WI38 (cell line): Measurements from ENCODE around the gene CYSRT1.

Source experiments
- H3K4me3 ChIP-seq: 2 replicates; pipeline ENCODE4 v1.5.1; 2011; ENCODE audit warnings: low read depth, mild to moderate bottlenecking, control low read depth, low read length
- CTCF ChIP-seq: IDR thresholded peaks from 2 replicates; pipeline ENCODE4 v1.5.1; 2012; ENCODE audit warnings: low read depth, mild to moderate bottlenecking, control low read depth, low read length

CYSRT1 gene

GRCh38 chr9:137244486-137245449, 19.8 kb downstream of the CYSRT1 start:
- H3K4me3 ChIP-seq: no peak overlapping the region
- TF ChIP-seq CTCF: no peak

GRCh38 chr9:137245450-137246421, 20.8 kb downstream of the CYSRT1 start:
- no peak for TF ChIP-seq CTCF
- no peak overlapping the region for H3K4me3 ChIP-seq

- H3K4me3 ChIP-seq: no peak overlapping the region
- TF ChIP-seq CTCF: no peak
Measured at GRCh38 chr9:137247135-137247915, 22.4 kb downstream of the CYSRT1 start.

GRCh38 chr9:137247916-137248175, 22.9 kb downstream of the CYSRT1 start:
- no peak overlapping the region for H3K4me3 ChIP-seq
- no peak for TF ChIP-seq CTCF

- H3K4me3 ChIP-seq: no peak overlapping the region
- no peak for TF ChIP-seq CTCF
Measured at GRCh38 chr9:137250329-137251193, 25.6 kb downstream of the CYSRT1 start.

GRCh38 chr9:137251194-137251461, 26.2 kb downstream of the CYSRT1 start, which contains the start of gene STPG3:
Gene STPG3, plus strand, starts transcription at chr9:137251286. Its CDS starts 1 bp downstream, at chr9:137251287.
- H3K4me3 ChIP-seq: no peak within 1 kb of the TSS
- TF ChIP-seq CTCF: no peak
